Natural killer cell (primary cell): ENCODE measurements around the gene KCNG3. TPM values are rescaled to one million over a fixed set of nuclear protein-coding genes. Genes with fewer than 3 reads are reported as not detected.

ENCODE experiments used
- ATAC-seq, 3 donors: fragments of 150-1000 bp in 2 of 3; fragments of 200-7000 bp in 1 of 3; cut with Tn5 transposase; 1 replicate in 1 of 3; 2 replicates in 2 of 3; pipeline ENCODE4 v1.10.0; 2021; ENCODE audit warnings: mild to moderate bottlenecking in 2 of 3, moderate library complexity in 2 of 3
- DNase-seq, 2 donors: peaks; one replicate each; pipeline versions ENCODE4 v3.0.0 to v3.0.0-alpha.2; 2013 to 2021; ENCODE audit warnings: mixed read lengths in 1 of 2
- H3K27ac ChIP-seq: one replicate; pipeline ENCODE4 v1.5.1; 2013; ENCODE audit warnings: mild to moderate bottlenecking, low read length
- H3K27me3 ChIP-seq: one replicate; pipeline ENCODE4 v1.6.1; 2013; ENCODE audit warnings: low read length; ENCODE audit not compliant: control insufficient read depth, insufficient read depth
- H3K36me3 ChIP-seq: one replicate; pipeline ENCODE4 v1.6.1; 2013; ENCODE audit warnings: low read length; ENCODE audit not compliant: control insufficient read depth, insufficient read depth
- H3K4me1 ChIP-seq: one replicate; pipeline ENCODE4 v1.6.1; 2013; ENCODE audit warnings: low read length; ENCODE audit not compliant: control insufficient read depth, insufficient read depth
- H3K4me3 ChIP-seq: one replicate; pipeline ENCODE4 v1.5.1; 2013; ENCODE audit warnings: low read length
- H3K9me3 ChIP-seq: one replicate; pipeline ENCODE4 v1.6.1; 2013; ENCODE audit warnings: low read length; ENCODE audit not compliant: control insufficient read depth, insufficient read depth
- H3K27ac Mint-ChIP-seq, 2 donors: one replicate each; pipeline ENCODE4 v1.8.0; 2022; ENCODE audit warnings: mild to moderate bottlenecking in 2 of 2, mixed read lengths in 2 of 2, moderate library complexity in 1 of 2
- H3K27me3 Mint-ChIP-seq, 2 donors: one replicate each; pipeline ENCODE4 v1.8.0; 2022; ENCODE audit warnings: low read depth in 2 of 2, mixed read lengths in 2 of 2
- H3K36me3 Mint-ChIP-seq: one replicate; pipeline ENCODE4 v1.8.0; 2022; ENCODE audit warnings: mixed read lengths
- H3K4me1 Mint-ChIP-seq, 2 donors: one replicate each; pipeline ENCODE4 v1.8.0; 2022; ENCODE audit warnings: mixed read lengths in 2 of 2
- H3K4me3 Mint-ChIP-seq: one replicate; pipeline ENCODE4 v1.8.0; 2022; ENCODE audit warnings: mild to moderate bottlenecking, moderate library complexity, mixed read lengths
- H3K9me3 Mint-ChIP-seq, 2 donors: one replicate each; pipeline ENCODE4 v1.8.0; 2022; ENCODE audit warnings: mixed read lengths in 2 of 2
- CTCF ChIP-seq: fragments of 200-600 bp; IDR thresholded peaks from one replicate; pipeline ENCODE4 v1.8.0; 2022; ENCODE audit warnings: antibody characterized with exemption
- WGBS: methylation state at CpG from one replicate; pipeline ENCODE4 v1.1.7; 2013; ENCODE audit warnings: missing lambda C conversion rate; ENCODE audit not compliant: insufficient coverage; 5-methylcytosine and 5-hydroxymethylcytosine counted together
- intact Hi-C: fragments of 100-400 bp; cut with micrococcal nuclease; formaldehyde crosslinking; loops from one replicate; pipeline ENCODE4 v1.14.2; 2022
- total RNA-seq, 4 donors: library from RNA; stranded (reverse); fragments of 120-200 nt in 1 of 4; gene quantifications; one replicate each; pipeline versions ENCODE4 v1.2.3 to v1.2.4, GENCODE V29; 2013 to 2022

KCNG3 gene
- not detected for total RNA-seq
- not detected for total RNA-seq (2013)

DNA sequence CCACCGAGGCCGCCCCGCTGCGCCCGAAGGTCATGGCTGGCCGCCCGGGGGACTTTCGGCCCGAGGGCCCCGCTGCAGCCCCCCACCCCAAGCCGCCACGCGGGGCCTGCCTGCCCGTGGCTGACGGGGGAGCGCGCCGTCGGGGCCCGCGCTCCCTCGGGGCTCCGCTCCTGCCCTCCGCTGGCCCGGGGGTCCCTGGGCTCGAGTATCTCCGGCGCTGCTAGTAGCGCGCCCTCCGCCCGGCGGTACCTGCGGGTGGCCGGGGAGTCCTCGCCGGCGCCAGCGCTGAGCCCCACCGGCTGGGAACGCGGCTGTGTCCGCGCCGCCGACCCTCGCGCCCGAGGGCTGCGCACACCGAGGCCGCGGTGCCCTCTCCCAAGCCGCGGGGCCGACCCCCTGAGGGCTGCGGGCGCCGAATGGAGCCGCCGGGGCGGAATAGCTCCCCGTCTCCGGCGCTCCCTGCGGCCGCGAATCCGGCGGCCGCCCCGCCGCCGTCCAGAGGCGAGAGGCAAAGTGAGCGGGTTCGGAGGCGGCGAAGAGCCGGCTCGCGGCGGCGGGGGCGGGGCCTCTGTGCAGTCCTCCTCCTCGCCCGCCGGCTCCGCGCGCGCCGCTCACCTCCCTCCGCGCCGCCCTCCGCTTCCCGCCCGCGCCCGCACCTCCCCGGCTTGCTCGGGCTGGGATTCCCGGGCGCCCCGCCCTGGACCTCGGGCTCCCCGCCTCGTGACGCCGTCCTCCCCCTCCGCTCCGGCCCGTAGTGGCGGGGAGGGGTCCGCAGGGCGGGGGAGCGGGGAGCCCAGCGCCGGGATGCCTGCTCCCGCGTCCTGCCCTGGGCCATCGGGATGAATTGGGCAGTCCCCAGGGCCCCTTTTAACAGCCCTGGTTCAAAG, at the start of gene KCNG3:
KCNG3 (minus strand) TSS at position 515 of the 887 bp plus-strand sequence; CDS start at position 34, 481 bp downstream.
- Mint-ChIP-seq H3K9me3 (no peaks in the 10 kb centered on the region), H3K4me3 (peak within 1 kb of the TSS; percentile 96), H3K36me3 (no peaks in the 10 kb centered on the region), H3K27me3 (peaks cover 24 to 58% of the 10 kb centered on the region in 2 donors), H3K27ac (peak within 1 kb of the TSS in 1 of 2 donors; percentile 41), H3K4me1 (peaks cover 7 to 8% of the 10 kb centered on the region in 2 donors)
- H3K9me3 ChIP-seq: no peaks in the 10 kb centered on the region
- H3K27me3 ChIP-seq: peaks cover 21% of the 10 kb centered on the region
- DNase-seq (peak; percentile 38 to 78), ATAC-seq (peak; percentile 64 to 82 (median 81))
- TF ChIP-seq CTCF: no peak
- H3K36me3 ChIP-seq: no peaks in the 10 kb centered on the region
- peaks cover 14% of the 10 kb centered on the region for H3K4me1 ChIP-seq
- intact Hi-C loops: no loop called here
- WGBS: 4% methylated on average over 123 of the region's 123 CpGs
- H3K4me3 ChIP-seq: peak within 1 kb of the TSS; percentile 29
- H3K27ac ChIP-seq: no peak within 1 kb of the TSS

- intact Hi-C loops: no loop called here
- WGBS: 89% methylated on average over 4 of the region's 4 CpGs
- H3K27ac ChIP-seq: no peak overlapping the region
- no peak overlapping the region for H3K4me3 ChIP-seq
- H3K9me3 ChIP-seq: no peaks in the 10 kb centered on the region
- DNase-seq: no peak
- no peaks in the 10 kb centered on the region for H3K27me3 ChIP-seq
- Mint-ChIP-seq H3K4me3 (no peak overlapping the region), H3K36me3 (no peaks in the 10 kb centered on the region), H3K27ac (no peak overlapping the region), H3K9me3 (no peaks in the 10 kb centered on the region), H3K4me1 (peaks cover 0 to 4% of the 10 kb centered on the region in 2 donors), H3K27me3 (no peaks in the 10 kb centered on the region)
- no peaks in the 10 kb centered on the region for H3K36me3 ChIP-seq
- H3K4me1 ChIP-seq: peaks cover 3% of the 10 kb centered on the region
- no peak for TF ChIP-seq CTCF
- ATAC-seq: no peak
Observed at GRCh38 chr2:42542871-42543270, 49.1 kb upstream of the KCNG3 start.

DNA sequence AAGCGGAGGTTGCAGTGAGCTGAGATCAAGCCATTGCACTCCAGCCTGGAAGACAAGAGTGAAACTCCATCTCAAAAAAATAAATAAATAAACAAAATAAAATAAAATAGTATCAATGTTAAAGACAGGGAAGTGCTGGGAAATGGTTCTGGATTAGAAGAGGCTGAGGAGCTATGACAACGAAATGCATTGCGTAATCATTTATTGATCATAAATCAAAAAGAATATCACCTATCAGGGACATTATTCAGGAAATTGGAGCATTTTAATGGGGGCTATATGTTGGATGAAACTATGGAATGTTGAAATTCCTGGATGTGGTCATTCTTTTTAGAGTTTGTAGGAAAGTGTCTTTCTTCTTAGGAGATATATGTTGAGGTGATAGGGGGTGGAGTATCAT, 43.7 kb upstream of the KCNG3 start:
- DNase-seq (no peak), ATAC-seq (no peak)
- Mint-ChIP-seq H3K4me3 (no peak overlapping the region), H3K4me1 (no peaks in the 10 kb centered on the region), H3K36me3 (no peaks in the 10 kb centered on the region), H3K27ac (no peak overlapping the region), H3K27me3 (no peaks in the 10 kb centered on the region), H3K9me3 (no peaks in the 10 kb centered on the region)
- Histone ChIP-seq H3K9me3 (no peaks in the 10 kb centered on the region), H3K4me1 (no peaks in the 10 kb centered on the region), H3K4me3 (no peak overlapping the region), H3K27ac (no peak overlapping the region), H3K36me3 (no peaks in the 10 kb centered on the region), H3K27me3 (no peaks in the 10 kb centered on the region)
- no CpG with 5 or more reads among the region's 3 CpGs for WGBS
- no peak for TF ChIP-seq CTCF
- intact Hi-C loops: no loop called here
